Measurements from ENCODE around the gene DLGAP1. TPM values are rescaled to one million over a fixed set of nuclear protein-coding genes. Genes with fewer than 3 reads are reported as not detected.

The DLGAP1 gene
- polyA plus RNA-seq, 1 experiment, result 0.09 TPM

DNA sequence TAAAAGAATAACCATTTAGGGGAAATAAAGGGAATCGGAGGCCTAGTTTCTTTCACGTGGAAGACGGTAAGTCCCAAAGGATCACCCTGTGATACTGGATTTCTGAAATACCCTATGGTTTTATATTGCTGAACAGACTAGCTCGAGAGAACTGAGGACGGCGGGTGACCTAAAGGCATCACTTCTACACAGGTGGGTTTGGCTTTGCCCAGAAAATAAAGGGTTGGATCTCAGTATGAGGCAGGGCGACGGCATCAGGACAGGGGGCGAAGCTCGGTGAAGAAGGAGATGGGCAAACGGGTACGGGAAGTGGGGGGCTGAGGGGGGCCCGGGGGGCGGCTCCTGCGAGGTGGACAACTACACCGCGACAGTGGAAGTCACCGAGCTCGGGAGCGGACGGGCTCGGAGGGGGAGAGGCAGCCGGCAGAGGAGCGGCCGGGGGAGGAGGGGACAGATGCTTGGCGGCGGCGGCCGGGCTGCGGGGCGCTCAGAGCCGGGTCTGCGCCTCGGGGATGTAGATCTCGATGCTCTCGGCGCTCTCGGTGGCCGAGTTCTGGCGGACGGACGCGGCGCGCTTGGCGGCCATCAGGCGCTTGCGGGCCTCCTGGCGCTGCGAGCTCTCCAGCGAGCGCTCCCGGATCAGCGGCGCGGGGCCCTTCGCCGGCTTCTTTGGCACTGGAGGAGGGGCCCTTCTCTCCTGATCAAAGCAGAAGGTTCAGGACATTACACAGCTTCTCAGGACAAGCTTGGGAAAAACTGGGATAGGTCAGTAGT is 956.2 kb downstream of the DLGAP1 start:
- DNase-seq (ENCODE audit: low read depth, low spot score), result no peak
- Histone ChIP-seq H3K27ac (ENCODE audit: low read depth, low read length) (no peak overlapping the region), H3K27me3 (ENCODE audit: control insufficient read depth, insufficient read depth, low read length) (no peaks in the 10 kb centered on the region), H3K4me3 (ENCODE audit: low read depth, low read length) (peak overlapping the region; percentile 50), H3K9me3 (ENCODE audit: control insufficient read depth, insufficient read depth, low read length) (no peaks in the 10 kb centered on the region)
- ChIA-PET POLR2A (no interaction called here), CTCF (interaction anchor here (0.6 to 1.9 kb wide), 7 partner anchors 27 to 468 kb away, joined by 3 to 7 read pairs (median 3); no protein-coding TSS in a partner anchor)
- TF ChIP-seq, protein P1, sequence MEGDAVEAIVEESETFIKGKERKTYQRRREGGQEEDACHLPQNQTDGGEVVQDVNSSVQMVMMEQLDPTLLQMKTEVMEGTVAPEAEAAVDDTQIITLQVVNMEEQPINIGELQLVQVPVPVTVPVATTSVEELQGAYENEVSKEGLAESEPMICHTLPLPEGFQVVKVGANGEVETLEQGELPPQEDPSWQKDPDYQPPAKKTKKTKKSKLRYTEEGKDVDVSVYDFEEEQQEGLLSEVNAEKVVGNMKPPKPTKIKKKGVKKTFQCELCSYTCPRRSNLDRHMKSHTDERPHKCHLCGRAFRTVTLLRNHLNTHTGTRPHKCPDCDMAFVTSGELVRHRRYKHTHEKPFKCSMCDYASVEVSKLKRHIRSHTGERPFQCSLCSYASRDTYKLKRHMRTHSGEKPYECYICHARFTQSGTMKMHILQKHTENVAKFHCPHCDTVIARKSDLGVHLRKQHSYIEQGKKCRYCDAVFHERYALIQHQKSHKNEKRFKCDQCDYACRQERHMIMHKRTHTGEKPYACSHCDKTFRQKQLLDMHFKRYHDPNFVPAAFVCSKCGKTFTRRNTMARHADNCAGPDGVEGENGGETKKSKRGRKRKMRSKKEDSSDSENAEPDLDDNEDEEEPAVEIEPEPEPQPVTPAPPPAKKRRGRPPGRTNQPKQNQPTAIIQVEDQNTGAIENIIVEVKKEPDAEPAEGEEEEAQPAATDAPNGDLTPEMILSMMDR (IDR thresholded peaks at IDR 0.05; ENCODE audit: low read depth, low read length), result no peak

DNA sequence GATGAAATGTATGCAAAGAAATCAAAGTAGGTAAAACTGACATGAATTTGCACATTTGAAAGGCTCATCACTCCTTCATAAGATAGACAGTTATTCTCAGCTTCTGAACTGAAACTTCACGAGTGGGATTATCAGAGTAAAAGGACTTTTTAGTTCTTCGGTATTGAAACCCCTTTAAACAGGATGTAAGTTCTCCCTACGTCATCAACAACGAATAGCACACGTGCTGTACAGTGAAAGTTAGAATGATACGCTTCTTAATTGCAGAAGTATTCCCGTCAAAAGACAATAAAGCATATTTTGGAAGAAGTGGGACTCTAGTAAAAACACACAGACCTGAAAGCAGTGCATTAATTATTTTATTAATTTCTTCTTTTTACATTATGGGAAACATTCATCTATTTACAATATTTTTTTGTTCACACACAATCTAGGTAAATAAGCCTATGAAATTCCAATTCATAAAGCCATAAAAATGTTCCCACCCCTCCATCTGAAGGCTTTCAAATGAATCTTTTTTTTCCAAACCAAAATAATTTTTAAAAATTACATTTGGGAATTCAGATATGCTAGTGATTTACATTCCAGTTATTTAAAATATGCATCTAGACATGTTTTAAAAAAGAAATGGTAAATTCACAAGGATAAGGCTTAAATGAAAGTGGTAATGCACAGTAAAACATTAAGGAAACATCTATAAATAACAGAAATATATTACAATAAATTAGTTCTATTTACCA is 959.2 kb downstream of the DLGAP1 start:
- H3K27ac ChIP-seq (ENCODE audit: low read depth, low read length), result no peak overlapping the region
- ChIA-PET CTCF (interaction anchor here (1.0 to 1.8 kb wide), 2 partner anchors 90 to 98 kb away, joined by 4 to 7 read pairs; no protein-coding TSS in a partner anchor), POLR2A (interaction anchor here (0.5 kb wide), 1 partner anchor 8 kb away, joined by 4 read pairs; no protein-coding TSS in a partner anchor)
- H3K27me3 ChIP-seq (ENCODE audit: control insufficient read depth, insufficient read depth, low read length), result no peaks in the 10 kb centered on the region
- no peak for DNase-seq (ENCODE audit: low read depth, low spot score)
- TF ChIP-seq, protein P1 (IDR thresholded peaks at IDR 0.05; ENCODE audit: low read depth, low read length), result no peak
- H3K4me3 ChIP-seq (ENCODE audit: low read depth, low read length), result no peak overlapping the region
- no peaks in the 10 kb centered on the region for H3K9me3 ChIP-seq (ENCODE audit: control insufficient read depth, insufficient read depth, low read length)

DNA sequence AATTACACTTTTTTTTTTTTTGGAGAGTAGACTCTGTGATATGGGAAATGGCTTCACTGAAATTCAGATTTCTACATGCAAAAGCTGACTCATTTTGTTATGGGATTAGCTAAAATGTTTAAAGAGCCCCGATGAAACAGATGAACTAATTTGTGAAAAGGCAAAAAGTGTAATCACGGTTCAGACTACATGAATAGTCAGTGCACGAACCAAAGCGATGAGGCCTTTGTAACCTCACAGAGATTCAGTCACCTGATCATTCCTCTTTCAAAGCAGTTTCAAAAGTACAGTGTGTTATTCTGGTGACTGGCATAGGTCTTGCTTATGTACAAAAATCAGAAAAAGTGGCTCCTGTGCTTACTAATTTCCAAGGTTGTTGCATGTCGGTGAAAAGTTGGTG is 960.5 kb downstream of the DLGAP1 start:
- Histone ChIP-seq H3K9me3 (ENCODE audit: control insufficient read depth, insufficient read depth, low read length) (no peaks in the 10 kb centered on the region), H3K4me3 (ENCODE audit: low read depth, low read length) (no peak overlapping the region), H3K27me3 (ENCODE audit: control insufficient read depth, insufficient read depth, low read length) (no peaks in the 10 kb centered on the region), H3K27ac (ENCODE audit: low read depth, low read length) (no peak overlapping the region)
- CTCF ChIA-PET, result no interaction called here
- no peak for DNase-seq (ENCODE audit: low read depth, low spot score)
- POLR2A ChIA-PET, result no interaction called here
- TF ChIP-seq, protein P1 (IDR thresholded peaks at IDR 0.05; ENCODE audit: low read depth, low read length), result no peak

DNA sequence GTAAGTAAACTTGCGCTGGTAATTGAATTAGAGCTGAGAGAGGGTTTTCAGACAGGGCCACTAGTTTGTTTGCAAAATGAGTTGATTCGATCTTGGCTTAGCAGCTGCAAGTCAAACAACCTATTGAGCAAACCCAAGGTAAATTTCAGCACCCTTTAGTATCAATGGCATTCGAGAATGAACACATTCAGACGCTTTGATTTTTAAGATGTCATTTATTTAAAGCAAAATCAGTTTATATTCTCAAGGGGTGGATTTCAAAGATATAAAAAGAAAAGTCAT is 960.9 kb downstream of the DLGAP1 start:
- ChIA-PET CTCF (interaction anchor here (0.9 kb wide), 1 partner anchor 13 kb away, joined by 3 read pairs; no protein-coding TSS in a partner anchor), POLR2A (no interaction called here)
- Histone ChIP-seq H3K4me3 (ENCODE audit: low read depth, low read length) (no peak overlapping the region), H3K9me3 (ENCODE audit: control insufficient read depth, insufficient read depth, low read length) (no peaks in the 10 kb centered on the region), H3K27ac (ENCODE audit: low read depth, low read length) (no peak overlapping the region), H3K27me3 (ENCODE audit: control insufficient read depth, insufficient read depth, low read length) (no peaks in the 10 kb centered on the region)
- DNase-seq (ENCODE audit: low read depth, low spot score), result no peak
- TF ChIP-seq, protein P1 (IDR thresholded peaks at IDR 0.05; ENCODE audit: low read depth, low read length), result no peak

Measured in AG04450 (cell line).